ENCODE measurements around the gene SCGB3A1.

DNA sequence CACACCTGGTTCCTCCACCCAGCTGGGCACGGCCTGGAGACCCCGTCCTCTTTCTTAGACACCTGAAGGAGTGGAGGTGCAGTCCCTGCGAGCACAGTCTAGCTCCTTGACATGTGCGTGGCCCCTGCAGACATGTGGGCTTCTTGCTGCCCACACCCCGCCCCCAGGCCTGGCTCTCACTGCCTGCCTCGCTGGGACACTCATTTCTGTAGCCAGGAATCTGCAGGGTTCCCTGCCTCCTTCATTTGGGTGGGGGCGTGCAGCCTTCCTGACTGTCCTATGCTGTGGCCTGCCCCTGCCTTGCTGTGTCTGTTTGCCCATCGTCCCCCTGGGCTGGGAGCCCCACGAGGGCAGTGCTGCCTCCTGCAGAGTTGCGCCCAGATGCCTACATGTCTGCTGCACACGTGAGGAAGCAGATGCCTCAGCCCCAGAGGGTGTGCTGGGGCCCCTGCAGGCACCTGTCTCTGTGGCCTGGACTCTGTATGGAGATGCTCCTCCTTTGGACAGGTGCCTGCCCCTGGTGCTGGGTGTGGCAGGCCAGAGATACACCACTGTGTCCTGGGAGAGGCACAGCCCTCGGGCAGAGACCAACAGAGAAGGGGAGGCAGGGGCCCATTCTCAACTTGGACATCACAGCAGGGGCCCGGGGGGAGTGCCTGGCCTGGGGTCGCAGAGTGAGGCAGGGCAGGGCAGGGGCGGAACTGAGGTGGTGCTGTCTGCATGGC, 35.5 kb upstream of the SCGB3A1 start:
- TF ChIP-seq YY1 (IDR thresholded peaks at IDR 0.05; ENCODE audit: insufficient read depth, insufficient read length), result no peak
- no peak for TF ChIP-seq ZNF274 (IDR thresholded peaks at IDR 0.05; ENCODE audit: low read depth, low read length)
